HG03565 (cell line): ENCODE results near the gene KLHL26.

ENCODE experiments used
- ATAC-seq: cut with Tn5 transposase; IDR thresholded peaks from one replicate; pipeline ENCODE4 v1.9.1; 2021; ENCODE audit warnings: mild to moderate bottlenecking, moderate library complexity; ENCODE audit not compliant: unreplicated experiment

KLHL26 gene

GRCh38 chr19:18646535-18647370 lies 9.9 kb downstream of the KLHL26 start:
- no peak for ATAC-seq

DNA sequence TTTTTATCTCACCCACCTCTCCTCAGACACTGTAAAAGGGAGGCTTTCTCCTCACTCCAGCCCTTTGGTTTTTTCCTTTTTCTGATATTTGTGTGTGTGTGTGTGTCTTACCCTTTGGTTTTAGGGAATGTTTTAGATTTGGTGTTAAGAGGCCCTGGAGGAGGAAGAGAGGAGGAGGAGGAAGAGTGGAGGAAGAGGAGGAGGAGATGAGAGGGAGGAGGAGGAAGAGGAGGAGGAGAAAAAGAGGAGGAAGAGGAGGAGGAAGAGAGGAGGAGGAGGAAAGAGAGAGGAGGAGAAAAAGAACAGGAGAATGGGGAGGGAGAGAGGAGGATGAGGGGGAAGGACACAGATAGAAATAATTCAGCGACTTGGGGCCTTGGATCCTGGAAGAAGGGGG lies 10.5 kb downstream of the KLHL26 start:
- ATAC-seq = no peak

DNA sequence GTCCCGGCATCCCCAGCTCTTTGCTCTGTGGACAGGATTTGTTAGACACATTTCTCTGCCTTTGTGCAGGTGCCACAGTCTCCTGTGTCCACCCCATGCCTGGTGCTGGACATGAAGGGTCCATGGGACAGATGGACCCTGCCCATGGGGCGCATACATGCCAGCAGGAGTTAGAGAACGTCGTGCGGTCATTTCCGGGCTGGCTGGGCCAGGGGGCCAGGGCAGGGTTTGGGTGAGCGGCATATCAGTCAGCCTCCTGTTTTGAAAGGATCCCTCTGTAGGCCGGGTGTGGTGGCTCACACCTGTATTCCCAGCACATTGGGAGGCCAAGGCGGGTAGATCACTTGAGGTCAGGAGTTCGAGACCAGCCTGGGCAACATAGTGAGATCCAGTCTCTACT lies 11.0 kb downstream of the KLHL26 start:
- no peak for ATAC-seq

- ATAC-seq = no peak
These were observed 12.1 kb downstream of the KLHL26 start for GRCh38 chr19:18648973-18649315.

DNA sequence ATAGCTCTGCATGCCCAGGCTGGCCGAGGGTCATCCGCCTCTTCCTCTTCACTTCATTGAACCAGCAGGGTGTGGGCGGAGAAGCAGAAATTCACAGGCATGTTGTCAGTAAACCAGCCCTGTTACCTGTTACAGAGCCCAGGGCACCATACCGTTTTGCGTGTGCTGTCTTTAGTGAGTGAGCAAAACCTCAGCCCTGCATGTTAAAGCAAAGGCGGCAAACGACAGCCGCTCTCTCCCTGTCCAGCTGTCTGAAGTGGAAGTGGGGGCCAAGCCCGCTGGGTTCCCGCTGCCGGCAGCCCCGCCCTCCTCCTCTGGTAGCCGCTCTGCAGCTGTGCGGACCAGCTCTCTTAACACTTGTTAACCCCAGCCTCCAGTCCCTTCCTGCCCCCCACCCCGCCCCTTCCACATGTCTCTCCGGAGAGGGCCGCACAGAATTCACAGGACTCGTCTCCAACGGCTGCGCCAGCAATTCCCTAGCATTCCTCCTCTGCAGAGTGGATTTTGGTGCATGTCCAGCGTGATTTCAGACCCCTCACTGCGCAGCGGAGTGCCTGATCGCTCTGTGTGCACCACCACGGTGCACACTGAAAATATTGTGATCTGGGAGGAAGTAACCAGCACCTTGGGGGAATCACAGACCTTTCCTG lies 12.7 kb downstream of the KLHL26 start:
- ATAC-seq = no peak

DNA sequence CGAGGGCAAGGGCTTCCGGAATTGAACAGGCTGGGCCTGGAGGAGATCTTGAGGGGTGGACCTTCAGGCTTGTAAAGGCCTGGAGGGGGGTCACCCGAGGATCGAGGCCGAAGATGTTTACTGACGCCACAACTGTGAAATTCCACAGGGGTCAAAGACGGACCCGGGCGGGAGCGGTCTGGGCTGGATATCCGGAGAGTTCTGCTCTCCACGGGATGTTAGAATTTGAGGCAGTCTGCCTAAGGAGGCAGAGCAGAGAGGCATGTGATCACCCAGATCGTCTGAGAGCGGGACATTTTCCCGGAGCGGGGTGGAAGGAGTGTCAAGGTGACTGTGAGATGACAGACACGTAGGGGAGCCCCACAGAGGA lies 13.2 kb downstream of the KLHL26 start:
- ATAC-seq = no peak

DNA sequence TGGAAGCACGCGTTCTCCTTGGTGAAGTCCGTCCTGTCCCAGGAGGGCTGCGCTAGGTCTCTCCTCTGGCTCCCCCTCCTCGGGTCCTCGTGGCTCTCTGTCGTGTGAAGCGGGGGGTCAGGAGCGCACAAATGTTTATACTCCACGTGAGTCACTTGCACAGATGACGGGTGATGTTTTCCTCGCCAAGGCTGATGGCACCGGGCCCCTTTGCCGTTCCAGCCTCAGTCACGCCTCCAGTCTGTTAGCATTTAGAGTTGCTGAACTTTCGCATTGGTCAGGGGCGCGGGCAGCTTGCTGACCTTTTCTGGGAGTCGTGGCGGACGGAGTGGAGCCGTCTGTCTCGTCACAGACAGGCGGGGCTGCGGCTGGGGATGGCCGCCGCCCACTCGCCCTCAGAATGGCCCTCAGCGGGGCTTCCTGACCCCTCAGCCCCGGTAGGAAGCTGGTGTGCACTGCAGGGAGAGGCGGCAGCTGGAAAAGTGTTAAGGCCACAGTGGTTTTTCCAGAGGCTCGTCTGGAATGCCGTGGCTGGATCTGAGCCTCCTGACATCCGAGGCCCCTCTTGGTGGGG lies 13.7 kb downstream of the KLHL26 start:
- no peak for ATAC-seq

- no peak for ATAC-seq
These were observed 14.5 kb downstream of the KLHL26 start for GRCh38 chr19:18651300-18651699.

DNA sequence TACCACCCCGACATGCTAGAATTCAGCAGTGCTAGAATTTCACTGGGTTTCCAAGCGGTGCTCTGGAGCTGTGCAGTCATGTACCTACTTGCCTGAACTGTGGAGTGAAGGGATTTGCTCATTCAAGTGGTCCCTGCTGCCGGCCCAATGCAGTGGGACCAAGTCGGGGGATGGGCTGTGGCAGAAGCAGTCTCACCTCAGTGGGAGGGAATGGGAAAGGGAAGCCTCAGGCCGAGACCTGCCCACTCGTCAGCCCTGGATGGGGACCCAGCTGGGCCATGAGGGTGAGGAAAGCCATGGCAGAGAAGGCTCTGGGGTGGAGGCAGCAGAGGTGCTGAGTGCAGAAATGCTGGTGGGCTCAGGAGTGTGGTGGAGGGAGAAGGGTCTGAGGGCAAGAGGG lies 14.9 kb downstream of the KLHL26 start:
- ATAC-seq = no peak

DNA sequence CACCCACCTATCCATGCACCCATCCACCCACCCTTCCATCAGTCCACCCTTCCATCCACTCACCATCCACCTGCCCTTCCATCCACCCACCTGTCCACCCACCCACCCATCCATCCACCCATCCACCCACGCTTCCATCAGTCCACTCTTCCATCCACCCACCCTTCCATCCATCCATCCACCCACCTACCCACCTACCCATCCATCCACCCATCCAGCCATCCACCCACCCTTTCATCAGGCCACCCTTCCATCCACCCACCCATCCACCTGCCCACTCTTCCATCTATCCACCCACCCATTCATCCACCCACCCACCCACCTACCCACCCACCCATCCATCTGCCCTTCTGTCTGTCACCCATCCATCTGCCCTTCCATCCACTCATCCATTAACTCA lies 17.0 kb downstream of the KLHL26 start:
- no peak for ATAC-seq

- ATAC-seq = no peak
These were observed 17.6 kb downstream of the KLHL26 start for GRCh38 chr19:18654469-18654868.

DNA sequence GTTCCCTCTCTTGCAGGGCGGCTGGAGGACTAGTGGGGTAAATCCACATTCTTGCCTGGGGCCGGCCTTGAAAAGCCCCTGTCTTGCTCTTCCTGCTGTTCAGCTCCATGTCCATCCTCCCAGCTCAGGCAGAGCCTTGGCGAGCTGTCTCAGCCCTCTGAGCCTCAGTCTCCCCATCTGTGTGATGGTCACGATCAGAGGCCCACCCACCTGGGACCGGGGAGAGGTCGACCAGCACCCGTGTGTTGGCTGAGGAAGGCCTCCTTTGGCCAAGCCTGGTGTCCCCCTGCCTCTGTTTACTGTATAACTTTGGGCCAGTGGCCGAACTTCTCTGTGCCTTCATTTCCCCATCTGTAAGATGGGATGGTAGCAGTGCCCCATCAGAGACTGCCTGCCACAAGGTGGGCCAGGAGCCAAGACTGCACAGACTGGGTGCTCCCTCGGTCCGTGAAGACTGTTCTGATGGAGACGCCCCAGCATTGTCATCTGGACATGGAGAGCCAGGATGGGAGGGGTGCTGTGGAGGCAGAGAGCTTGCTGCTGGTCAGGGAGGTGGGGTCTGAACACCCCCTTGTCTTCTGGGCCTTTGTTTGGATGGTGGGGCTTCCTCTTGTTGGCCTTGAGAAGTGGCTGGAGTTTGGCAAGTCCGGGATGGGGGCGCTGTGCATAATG lies 18.5 kb downstream of the KLHL26 start:
- no peak for ATAC-seq

GRCh38 chr19:18656337-18657086 lies 19.7 kb downstream of the KLHL26 start:
- no peak for ATAC-seq

DNA sequence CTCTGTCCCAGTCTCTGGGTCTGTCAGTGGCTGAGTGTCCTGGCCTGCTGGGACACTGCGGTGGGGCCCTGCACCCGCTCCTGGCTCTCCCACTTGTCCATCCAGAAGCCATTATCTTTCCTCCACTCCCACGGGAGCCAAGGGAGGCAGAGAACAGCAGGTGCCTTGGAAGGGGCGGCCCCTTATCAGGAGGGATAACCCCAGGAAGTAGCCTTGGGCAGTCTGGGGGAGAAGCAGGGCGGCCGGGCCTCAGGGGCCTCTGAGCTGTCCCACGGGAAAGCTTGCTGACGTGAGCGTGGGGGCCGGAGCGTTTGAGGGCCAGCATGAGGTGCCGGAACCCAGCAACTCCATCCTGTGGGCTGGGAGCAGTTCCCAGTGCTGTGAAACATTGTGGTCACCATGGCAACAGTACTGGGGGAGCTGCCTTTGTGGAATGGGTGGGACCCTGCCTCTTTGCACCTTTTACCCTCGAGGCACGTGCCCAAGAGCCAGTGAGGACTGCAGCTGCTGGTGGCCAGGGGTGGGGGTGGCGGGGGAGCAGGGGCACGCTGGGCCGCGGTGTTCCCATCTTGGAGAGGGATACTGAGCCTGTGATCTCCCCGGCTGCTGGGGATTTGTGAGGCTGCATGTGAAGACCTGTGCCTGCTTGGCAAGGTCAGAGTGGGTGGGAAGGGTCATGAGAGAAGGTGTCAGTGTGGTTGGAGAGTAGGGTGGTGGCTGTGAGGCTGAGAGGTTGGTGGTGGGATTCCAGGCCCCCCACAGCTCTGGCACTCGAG lies 20.9 kb downstream of the KLHL26 start:
- ATAC-seq = no peak

DNA sequence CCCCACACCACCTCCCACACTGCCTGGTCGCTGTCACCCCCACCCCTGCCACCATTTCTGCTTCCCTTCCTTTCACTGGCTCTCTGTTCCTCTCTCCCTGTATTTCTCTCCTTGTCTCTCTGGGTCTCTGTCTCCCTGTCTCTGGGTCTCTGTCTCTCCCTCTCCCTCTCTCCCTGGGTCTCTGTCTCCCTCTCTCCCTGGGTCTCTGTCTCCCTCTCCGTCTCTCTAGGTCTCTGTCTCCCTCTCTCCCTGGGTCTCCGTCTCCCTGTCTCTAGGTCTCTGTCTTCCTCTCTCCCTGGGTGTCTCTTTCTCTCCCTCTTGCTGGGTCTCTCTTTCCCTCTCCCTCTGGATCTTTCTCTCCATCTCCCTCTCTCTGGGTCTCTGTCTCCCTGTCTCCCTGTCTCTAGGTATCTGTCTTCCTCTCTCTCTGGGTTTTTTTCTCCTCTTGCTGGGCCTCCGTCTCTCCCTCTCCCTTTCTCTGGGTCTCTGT lies 21.6 kb downstream of the KLHL26 start:
- no peak for ATAC-seq

DNA sequence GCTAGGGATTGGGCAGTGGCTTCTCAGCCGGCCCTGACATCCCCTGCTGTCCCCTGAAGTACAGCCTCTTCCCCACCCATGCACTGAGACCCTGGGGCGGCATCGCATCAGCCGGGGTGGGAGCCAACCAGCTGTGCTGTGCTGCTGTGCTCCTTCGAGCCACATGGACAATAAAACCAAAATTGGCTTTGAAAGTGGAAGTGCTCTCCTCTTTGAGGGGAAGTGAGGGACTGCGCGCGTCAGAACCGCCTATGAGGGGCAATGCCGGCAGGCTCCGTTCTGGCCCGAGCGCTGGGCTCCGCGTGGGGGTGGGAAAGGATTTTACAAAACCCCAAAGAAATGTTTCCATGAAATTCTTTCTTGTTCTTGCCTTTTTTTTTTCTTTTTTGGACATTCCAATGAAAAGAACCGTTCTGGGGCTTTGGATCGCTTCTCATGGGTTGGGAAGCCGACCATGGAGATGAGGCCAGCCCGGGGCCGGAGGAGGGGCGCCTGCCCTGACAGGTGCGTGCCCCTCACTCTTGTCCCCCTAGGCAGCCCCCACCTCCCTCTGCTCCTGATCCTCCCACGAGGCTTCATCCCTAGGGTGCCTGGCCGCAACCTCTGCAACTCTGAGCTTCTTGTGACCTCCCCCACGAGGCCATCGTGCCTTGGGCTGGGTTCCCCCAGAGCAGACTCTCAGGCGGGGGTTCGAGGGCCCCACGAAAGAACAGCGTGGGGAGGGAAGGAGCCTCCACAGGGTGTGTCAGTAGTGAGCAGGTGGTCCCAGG lies 22.6 kb downstream of the KLHL26 start:
- no peak for ATAC-seq

- no peak for ATAC-seq
These were observed 23.5 kb downstream of the KLHL26 start for GRCh38 chr19:18660051-18660910.

DNA sequence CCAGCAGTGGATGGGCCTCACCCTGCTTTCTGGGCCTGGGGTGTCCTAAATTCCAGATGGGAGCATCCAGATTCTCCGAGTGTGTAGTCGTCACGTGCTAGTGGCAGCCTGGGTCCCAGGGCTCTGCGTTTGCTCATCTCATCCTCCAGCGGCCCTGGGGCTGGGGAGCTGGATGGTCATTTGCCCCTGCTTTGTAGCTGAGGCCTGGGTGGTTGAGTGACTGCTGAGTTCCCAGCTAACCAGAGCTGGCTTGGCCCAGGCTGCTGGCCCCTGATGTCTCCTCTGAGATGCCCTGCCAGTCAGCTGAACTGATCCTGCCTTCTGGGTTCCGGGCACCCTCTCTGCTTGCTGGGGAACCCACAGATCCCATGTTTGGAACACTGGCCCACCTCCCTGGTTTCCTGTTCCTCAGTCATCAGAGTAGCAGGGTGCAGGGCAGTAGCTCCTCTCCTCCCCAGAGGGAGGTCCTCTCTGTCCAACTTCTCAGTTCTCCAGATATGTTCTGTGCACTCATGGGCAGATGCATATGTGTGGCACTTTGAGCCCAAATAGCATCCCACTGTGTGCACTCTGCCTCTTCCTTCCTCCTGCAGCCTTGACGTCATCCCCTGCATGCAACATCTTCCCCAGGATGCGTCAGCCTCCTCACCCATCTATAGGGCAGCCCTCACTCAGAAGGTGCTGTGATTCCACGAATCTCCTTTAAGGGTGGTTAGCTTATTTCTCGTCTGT lies 24.3 kb downstream of the KLHL26 start:
- no peak for ATAC-seq
